CD1c-positive myeloid dendritic cell (primary cell): Measurements from ENCODE around the gene GRK6.

Source experiments
- DNase-seq: peaks from one replicate; pipeline ENCODE4 v3.0.0-alpha.2; 2016; ENCODE audit errors: extremely low spot score

The GRK6 gene

DNA sequence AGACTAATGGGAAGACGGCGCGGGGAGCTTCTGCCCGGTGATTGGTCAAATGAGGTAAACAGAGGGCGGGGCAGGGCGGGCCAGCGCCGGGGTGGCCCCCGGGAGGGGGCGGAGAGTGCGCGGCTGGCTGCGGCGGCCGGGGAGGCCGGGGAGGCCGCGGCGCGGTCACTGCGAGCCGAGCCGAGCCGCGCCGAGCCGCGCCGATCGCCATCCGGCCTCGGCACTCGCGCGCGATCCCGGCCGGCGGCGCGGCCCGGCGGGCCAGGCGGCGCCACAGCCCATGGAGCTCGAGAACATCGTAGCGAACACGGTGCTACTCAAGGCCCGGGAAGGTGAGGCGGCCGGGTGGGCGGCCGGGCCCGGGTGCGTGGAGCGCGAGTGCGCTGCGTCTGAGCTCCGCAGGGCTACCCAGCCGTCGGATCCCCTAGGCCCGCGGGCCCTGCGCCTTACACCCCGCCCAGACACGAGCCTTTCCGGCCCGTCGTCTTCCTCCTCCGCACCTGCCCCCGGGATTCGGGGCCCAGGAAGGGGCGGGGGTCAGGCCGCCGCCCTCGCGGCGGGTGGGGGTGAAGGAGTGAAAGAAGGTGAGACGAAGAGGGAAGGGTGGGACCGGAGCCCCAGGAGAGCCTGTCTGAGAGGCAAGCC lies at the start of gene GRK6:
GRK6 (plus strand) TSS at position 111 of the 645 bp plus-strand sequence; CDS start at position 281, 170 bp downstream.
- peak; percentile 46 for DNase-seq

DNA sequence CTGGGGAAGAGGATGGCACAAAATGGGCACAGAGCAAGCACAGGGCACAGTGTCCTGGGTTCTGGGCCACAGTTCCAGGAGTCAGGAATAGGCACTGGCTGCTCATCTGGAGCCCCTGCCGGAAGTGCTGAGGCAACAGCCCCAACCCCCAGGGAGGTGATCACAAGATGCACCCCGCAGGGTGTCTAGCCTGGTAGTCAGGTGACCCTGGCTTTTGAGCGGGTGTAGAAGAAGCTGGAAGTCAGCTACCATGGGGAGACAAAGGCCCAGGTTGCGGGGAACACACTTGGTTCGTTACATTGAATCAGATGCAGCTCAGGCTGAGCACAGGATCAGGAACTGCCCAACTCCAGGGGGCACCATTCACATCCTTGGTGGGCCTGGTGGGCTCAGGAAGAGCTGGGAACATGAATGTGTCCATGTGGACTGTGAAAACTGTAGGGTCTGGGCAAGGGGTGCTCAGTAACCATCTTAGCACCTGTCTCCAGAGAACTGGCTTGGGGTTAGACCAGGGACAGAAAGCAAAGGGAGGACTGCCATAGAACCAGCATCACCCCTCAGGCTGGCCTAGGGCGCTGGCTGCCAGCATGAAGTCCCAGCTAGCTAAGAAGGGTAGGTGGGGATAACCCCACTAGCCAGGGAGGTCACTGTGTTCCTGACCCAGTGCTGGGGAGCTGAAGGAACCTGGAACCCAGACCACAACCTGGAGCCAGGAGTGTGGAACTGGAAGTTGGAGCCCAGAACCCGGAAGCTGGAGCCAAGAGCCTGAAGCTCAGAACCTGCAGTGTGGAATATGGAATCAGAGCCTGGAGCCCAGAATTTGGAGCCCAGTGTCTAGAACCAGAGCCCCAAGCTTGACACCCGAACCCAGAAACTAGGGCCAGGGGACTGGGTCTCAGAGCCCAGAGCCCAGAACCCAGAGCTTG lies 48.4 kb upstream of the GRK6 start:
- DNase-seq: no peak

DNA sequence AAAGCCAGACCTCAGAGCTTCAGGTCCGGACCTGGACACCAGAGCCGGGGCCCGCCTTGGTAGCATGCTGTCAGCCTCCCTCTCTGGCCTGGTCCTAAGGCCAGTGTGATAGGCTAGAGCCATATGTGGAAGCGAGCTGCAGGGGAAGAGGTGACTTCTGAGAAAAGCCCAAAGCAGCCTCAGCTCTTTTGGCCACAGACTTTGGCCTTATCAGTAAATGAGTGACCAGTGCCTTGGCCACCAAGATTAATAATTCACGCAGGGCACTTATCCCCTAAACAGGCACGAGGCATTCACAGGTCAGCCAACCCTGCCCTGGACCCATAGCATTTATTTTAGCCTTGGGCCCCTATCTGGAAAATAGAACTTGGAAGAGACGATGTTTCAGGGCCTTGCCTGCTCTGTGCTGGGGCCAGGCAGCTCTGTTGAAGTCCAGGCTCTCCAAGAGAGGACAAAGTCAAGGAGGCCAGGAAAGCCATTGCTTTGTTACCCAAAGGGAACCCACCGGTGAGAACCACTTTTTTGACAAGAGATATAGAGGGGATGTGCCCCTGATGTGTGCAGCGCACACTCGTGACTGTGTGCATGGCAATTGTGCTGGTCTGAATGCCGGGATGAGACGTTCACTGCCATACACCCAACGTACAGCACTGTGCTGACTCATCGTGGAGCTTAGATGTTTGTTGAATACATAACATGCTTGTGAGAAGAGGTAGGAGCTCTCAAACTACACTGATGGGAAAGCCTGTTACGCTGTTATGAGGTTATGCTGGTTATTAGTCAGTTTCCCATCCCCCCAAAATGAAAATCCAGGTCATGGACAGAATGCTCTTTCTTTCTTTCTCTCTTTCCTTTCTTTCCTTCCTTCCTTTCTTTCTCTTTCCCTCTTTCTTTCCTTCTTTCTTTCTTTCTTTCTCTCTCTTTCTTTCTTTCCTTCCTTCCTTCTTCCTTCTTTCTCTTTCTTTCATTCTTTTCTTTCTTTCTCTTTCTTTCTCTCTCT lies 47.3 kb upstream of the GRK6 start:
- DNase-seq: peak; percentile 10

DNA sequence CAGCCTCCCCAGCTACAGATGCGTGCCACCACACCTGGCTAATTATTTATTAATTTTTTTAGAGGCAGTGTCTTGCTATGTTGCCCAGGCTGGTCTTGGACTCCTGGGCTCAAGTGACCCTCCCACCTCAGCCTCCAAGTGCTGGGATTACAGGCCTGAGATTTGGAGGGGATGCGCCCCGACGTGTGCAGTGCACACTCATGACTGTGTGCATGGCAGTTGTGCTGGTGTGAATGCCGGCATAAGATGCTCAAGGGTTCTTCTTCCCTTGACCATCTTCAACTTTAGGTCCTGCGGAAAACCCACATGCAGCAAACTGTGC lies 45.7 kb upstream of the GRK6 start:
- no peak for DNase-seq

DNA sequence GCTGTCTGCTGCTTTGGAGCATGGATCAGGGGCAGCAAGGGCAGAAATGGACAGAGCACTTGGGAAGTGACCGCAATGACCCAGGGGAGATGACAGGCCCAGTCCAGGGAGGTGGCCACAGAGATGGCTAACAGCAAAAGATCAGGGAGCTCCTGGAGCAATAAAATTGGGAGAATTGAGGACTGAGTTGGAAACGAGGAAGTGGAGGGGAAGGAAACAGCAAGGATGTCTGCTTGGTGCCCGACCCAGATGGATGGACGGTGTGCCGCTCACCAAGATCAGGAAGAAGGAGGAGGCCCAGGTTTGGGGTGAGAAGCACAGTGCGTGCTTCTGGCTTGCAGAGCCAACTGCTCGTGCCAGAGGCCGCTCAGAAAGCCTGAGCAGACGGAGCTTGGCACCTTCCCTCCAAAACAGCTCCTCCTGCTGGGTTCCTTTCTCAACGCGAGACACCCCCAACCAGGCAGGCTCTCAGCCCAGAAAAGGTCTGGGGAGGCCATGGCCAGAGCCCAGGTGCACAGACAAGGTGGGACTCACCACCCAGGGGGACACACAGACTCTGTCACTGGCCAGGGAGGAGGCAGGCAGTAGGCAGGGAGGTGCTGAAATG lies 44.0 kb upstream of the GRK6 start:
- peak; percentile 24 for DNase-seq

DNA sequence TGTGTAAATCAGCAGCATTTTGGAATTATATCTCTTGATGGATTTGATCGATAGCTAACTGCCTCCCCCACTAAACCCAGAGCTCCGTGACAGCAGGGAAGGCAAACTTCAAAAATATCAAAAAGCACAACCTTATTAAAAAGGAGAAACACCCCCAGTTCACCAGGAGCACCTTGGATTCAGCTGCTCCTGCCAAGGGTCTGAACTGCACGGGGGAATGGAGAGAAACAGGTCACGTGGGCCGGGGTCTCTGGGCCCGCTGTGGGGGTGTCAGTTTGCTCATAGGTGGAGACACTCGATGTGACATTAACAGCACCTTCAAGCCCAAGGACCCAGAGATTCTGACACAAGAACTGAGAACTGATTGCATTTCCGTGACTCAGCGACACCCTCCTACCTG lies 43.3 kb upstream of the GRK6 start:
- DNase-seq: no peak

DNA sequence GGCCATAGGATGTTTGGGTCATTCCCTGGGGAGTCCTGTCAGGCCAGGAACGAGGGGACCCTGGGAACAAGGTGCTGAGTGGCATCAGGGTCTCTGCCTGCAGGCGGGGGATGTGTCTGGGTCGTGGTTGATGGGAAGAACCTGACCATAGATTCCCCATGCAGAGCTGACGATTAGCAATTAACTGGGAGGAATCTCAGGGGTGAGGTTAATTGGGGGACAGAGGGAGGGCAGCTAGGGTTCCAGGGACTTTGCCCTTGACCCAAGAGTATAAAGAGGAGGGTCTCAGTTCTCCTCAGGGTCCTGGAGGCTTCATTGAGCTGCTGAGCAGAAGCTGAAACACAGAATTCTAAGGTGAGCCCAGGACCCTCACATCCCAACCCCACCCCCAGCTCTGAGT lies 42.3 kb upstream of the GRK6 start, which contains the start of gene SLC34A1:
SLC34A1 (plus strand) TSS at position 301 of the 400 bp plus-strand sequence. CDS start 1,308 bp downstream, outside the sequence.
- DNase-seq: no peak

DNA sequence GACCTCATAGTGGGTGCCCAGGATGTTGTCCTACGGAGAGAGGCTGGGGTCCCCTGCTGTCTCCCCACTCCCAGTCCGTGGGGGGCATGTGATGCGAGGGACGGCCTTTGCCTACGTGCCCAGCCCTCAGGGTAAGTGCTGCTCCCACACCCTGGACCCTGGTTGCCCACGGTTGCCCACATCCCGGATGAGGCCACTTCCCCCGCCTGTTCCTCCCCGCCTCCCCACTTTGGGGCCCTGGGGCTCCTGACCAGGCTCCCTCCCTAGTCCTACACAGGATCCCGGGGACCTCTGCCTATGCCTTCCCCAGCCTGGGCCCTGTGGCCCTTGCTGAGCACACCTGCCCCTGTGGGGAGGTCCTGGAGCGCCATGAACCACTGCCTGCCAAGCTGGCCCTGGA lies 40.8 kb upstream of the GRK6 start:
- DNase-seq: no peak

DNA sequence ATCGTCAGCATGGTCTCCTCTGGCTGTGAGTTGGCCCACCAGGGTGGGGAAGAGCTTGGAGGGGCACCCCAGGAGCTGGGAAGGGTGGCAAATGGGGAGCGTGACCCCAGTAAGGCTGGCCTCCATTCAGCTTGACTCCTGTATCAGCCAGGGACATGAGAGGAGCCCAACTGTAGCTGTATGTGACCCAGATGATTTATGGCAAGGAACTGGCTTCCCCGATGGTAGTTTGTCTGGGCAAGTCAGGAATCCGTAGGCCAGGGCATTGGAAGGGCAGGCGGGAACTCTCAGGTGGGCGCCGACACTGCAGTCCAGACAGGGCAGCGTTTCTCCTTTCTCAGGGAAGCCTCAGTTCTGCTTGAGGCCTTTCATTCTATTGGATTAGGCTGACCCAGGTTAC lies 39.9 kb upstream of the GRK6 start:
- DNase-seq: no peak

DNA sequence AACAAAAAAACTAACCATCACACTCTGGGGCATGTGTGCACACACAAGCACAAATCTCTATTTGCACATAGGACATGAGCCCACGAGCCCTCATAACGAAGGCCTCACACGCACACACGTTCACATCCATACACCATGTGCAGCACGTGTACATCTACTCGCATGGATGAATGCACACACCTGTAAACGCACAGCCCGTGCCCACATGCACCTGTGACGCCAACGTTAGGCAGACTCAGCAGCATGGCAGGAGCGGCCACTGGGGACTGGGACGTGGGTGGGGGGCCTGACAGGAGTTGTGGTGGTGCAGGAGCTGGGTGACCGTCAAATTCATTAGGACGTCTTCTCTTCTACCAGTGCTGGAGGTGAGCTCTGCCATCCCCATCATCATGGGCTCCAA lies 39.1 kb upstream of the GRK6 start:
- DNase-seq: no peak

DNA sequence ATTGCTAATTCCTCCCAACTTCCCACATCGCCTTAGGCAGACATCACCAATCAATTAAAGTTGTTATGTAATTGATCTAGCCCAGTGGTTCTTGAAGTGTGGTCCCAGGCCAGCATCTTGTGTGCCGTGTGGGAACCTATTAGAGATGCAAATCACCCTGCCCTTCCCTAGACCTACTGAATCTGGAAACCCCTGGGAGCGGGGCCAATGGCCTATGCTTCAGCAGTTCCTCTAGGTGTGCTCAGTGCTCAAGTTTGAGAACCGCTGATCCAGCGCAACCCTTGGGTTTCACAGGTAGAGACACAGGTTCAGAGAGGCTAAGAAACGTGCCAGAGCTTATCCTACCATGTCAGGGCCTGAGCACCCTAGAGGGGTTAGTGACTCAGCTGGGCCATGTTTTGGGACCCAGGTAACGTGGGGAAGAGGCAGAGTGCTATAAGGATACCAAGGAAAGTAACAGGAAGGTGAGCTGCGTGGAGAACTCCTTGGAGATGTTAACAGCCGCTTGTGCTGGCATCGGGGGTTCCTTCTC lies 37.9 kb upstream of the GRK6 start:
- no peak for DNase-seq

DNA sequence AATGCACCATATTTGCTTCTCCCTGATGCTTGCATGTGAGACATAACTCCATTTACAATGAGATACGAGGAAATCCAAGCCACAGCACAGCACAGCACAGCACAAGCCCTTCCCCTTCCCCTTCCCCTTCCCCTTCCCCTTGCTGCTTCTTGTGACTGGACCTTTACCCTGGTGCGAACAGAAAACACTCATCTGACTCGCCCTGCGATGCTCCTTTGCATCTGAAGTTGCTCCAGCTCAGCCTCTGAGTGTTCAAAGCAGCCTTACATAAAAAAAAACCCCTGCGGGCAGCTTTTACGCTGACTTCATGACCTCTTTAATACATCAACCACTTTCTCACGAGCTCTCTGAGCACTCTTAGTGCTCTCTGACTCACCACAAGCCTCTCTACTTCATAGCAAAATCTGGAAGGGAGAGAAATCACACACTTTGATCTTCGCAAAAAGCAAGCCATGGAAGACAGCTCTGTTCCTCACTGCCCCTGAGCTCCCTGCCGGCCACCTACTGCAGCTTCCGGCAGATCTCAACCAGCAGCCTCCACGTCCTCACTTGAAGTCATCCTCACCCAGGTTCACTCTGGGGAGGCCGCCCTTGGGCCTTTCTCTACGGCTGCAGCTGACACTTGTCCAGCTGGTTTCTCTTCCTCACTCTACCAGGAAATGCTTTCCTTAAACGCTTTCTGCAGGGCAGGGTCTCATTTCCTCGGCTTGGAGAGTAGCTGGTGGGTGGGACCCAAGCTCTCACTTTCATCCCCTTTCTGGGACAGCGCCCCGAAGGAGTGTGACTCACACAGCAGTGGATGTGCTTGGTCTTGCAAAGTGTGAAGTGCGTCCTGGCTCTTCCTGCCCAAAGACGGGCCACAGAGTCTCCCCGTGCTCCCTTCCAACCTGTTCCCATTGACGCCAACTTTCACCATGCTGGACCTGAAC lies 37.0 kb upstream of the GRK6 start:
- DNase-seq: peak; percentile 89

DNA sequence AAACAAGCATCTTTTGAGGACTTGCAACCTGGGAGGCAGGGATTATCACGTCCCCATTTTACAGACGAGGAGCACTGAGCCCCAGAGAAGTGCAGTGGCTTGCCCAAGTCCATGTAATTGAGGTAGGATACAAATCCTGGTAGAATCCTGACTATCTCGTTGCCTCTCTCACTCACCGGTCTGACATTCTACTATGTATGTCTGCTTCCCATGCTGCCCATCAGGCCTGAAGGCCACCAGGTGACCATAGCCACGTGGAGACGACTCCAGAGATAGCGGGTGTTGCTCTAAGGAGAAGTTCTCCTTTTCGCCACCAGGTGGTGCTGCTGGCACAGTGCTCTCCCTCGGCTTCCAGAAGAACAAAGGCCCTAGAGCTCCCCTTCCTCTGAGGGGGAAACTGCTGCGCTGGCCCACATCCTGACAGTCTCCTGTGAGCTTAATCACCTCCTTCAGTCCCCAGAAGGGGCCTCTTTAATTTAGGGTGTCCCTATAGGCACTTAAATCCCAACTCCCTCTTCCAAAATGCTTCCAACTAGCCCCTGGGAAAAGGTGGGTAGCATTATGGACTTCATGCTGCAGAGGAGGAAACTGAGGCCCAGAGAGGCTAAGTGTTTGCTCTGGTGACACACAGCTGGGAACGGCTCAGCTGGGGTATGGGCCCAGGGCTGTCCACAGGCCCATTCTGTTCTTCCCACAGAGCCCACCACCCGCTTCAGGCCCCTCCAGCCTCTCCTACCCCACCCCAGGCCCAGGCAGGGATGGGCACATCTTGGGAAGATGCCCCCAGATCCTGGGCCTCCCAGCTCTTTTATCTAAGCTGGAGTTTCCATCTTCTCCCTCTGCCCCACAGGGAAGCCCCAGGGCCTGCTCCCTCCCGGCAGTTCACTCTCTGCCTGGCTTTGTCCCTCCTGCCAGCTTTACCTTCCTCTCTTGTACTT lies 35.8 kb upstream of the GRK6 start:
- DNase-seq: peak; percentile 92

DNA sequence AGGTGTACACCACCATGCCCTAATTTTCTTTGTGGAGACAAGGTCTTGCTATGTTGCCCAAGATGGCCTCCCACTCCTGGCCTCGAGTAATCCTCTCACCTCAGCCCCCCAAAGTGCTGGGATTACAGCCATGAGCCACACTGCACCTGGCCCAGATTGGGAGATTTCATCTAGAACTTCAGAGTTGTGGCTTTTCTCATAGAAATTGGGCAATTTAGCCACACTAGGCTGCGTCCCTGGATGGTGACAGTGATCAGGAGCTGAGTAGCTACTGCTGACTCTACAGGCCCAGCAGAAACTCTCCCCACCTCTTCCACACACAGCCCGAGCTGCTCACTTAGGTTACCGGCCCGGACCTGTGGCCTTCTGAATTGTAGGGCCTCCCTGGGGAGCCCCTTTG lies 33.7 kb upstream of the GRK6 start:
- DNase-seq: no peak

DNA sequence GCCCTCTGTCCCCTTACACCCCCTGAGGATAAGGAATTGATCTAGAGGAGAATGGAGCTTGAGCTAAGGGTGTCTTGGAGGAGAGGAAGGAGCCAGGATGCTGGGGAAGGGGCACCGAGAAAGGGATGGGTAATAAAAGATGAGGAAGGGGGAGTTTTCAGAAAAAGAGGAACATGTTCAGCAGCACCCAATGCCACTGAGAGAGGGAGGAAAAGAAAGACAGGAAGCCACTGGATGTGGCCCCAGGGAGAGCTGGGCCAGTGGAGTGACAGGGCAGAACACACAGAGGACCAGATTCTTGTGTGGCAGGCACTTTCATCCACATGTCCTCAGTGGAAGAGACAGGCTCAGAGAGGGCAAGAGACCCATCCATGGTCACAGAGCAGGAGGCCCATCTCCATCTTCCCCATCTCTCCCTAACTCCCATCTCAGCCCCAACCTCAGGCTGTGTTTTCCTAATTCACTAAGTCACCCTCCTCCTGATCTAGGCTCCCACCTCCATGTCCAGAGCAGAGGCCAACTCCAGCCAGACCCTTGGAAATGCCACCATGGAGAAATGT lies 33.2 kb upstream of the GRK6 start:
- no peak for DNase-seq

DNA sequence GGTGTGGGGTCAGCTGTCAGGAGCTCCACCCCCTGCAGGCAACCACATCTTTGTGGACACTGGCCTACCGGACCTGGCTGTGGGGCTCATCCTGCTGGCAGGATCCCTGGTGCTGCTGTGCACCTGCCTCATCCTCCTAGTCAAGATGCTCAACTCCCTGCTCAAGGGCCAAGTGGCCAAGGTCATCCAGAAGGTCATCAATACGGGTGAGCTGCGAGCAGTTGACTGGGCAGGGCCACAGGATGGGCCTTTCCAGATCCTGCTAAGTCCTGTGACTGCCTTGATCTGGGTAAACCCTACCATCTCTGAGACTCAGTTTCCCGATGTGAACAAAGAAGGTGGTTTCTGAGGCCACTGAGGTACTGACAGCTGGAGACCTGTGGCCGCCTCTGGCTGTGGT lies 32.5 kb upstream of the GRK6 start:
- no peak for DNase-seq

DNA sequence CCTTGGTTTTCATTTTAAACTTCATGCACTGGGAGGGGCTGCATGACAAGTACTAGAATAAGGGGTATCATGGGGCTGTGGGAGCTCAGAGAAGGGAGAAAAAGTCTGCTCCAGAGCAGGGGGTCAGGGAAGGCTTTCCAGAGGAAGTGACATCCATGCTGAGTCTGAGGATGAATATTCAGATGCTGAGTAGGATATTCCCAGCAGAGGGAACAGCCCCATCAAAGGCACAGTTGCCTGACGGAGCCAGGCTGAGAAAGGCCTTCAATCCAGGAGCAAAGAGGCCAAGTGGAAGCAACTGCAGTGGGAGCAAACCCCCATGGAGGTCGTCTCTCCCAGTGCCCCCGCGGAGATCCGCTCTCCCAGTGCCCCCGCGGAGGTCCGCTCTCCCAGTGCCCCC lies 30.4 kb upstream of the GRK6 start:
- DNase-seq: no peak

DNA sequence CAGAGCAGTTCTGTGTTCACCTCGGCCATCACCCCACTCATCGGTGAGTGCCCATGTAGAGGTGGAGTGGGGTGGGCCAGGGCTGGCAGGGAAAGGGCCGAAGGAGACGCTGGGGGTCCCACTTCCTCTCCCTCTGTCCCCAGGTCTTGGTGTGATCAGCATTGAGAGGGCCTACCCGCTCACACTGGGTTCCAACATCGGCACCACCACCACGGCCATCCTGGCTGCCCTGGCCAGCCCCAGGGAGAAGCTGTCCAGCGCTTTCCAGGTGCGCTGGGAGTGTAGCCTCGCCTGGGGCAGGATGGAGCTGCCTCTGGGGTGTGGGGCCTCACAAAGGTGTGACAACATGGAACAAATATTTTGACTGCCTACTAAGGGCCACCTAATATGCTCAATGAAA lies 29.7 kb upstream of the GRK6 start:
- no peak for DNase-seq

DNA sequence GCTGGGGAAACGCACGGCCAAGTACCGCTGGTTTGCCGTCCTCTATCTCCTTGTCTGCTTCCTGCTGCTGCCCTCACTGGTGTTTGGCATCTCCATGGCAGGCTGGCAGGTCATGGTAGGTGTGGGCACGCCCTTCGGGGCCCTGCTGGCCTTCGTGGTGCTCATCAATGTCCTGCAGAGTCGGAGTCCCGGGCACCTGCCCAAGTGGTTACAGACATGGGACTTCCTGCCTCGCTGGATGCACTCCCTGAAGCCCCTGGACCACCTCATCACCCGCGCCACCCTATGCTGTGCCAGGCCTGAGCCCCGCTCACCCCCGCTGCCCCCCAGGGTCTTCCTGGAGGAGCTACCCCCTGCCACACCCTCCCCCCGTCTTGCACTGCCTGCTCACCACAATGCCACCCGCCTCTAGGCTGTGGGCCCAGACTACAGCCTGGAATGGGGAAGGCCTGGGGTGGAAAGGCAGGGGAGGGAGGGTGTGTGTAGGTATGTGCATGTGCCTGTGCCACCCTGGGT lies 28.5 kb upstream of the GRK6 start:
- DNase-seq: no peak
